Measurements from ENCODE around the gene CFAP107. TPM values are rescaled to one million over a fixed set of nuclear protein-coding genes. Genes with fewer than 3 reads are reported as not detected.
"Not testable (repeated sequence)": the region's sequence is repeated elsewhere in the genome, so short reads cannot be mapped to it uniquely, and the experiment has no call there.

CFAP107 gene
- not detected for total RNA-seq
- long read RNA-seq, result 0 reads

DNA sequence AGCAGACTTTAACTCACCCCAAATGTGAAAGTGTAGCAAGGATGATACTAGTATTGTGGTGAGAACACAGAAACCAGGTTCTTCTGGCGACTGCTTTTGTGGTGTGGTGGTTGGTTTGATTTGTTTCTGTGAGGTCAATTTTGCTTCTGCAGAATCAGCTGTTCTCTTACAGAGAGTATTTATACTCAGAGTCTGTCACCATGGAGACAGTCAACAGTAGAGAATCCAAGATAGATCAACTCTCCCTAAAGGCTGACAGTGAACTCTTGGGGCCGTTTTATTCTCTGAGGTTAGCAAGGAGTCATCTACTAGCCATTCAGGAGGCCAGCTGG lies at the start of gene CFAP107:
Gene CFAP107 (plus strand): TSS at position 209 of the 332 bp plus-strand sequence. CDS start 231 bp downstream, outside the sequence.
- DNase-seq (ENCODE audit: low spot score), result no peak
- intact Hi-C loops (cut with DNase I), result no loop called here

DNA sequence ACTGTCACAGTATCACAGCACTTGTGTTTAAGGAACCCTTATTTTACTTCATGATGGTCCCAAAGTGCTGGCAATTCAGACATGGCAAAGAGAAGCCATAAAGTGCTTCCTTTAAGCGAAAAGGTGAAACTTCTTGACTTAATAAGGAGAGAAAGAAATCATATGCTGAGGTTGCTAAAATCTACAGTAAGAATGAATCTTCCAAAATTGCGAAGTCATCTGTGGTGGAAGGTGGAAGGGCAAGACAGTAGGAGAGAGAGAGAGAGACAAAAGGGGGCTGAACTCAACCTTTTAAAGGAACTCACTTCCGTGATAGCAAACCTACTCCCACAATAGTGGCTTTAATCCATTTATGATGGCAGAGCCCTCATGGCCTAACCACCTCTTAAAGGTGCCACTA lies 49.3 kb upstream of the CFAP107 start:
- no peak for DNase-seq (ENCODE audit: low spot score)
- intact Hi-C loops (cut with DNase I), result no loop called here

DNA sequence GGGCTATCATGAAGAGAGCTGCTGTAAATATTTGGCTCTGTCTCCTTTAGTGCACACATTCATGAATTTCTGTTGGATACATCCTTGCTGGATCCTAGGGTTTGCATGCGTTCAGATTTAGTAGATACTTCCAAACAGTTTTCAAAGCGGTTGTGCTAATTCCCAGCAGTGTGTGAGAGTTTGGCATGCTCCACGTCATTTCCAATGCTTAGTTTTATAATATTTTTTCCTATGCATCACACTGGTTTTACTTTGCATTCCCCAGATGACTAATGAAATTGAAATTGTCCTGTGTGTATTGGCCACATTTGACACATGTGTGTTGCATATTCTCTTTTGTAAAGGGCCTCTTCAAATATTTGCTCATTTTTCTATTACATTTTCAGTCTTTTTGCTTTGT lies 48.6 kb upstream of the CFAP107 start:
- no peak for DNase-seq (ENCODE audit: low spot score)
- intact Hi-C loops (cut with DNase I), result no loop called here

GRCh38 chr1:12703821-12704451 lies 42.1 kb upstream of the CFAP107 start:
- intact Hi-C loops (cut with DNase I), result no loop called here
- DNase-seq (ENCODE audit: low spot score), result no peak

DNA sequence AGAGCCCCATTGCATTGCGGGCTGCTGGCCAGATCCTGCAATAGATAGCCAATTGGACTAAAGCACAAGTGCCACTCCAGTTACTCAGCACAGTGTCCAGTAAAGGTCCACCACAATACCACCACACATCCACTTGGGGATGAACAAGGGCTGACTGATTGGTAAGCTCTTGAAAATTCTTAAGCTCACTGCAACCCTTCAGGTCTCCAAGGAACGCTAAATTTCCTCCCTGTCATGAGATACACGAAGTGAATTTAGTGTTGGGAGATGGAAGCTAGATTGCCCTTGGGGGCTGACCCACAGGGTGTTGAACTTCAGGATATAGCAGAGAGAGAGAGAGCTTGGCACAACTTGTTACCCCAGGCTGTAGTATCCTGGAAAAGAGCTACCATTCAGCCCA lies 39.9 kb upstream of the CFAP107 start:
- intact Hi-C loops (cut with DNase I), result no loop called here
- no peak for DNase-seq (ENCODE audit: low spot score)

DNA sequence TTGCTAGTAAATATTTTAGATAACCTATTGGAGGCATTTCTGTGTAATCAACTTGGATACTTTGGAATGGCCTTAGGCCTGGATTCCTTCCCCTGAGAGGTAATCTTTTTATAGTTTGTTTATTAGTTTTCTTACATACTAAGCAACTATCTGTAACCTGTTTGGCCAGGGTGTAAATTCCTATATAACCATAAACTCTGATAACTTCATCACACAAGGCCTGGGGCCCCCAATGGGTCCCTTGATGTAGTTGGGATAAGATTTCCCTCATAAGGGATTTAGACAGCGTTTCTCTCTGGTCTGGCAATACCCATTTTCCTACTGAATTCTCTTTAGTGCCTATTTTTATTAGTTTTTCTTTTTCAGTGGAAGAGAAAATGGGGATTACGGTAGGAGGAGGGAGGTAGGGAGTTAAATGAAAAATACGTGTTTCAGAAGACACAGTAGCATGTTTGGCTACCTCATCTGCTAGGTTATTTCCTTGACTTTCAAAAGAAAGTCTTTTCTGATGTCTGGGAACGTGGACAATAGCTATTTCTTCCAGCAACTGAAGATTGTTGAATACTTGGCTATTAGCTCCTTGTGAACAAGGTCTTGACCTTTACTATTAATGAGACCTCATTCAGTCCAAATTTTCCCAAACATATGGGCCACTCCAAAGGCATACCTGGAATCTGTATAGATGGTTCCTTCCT lies 37.5 kb upstream of the CFAP107 start:
- intact Hi-C loops (cut with DNase I), result no loop called here
- no peak for DNase-seq (ENCODE audit: low spot score)

DNA sequence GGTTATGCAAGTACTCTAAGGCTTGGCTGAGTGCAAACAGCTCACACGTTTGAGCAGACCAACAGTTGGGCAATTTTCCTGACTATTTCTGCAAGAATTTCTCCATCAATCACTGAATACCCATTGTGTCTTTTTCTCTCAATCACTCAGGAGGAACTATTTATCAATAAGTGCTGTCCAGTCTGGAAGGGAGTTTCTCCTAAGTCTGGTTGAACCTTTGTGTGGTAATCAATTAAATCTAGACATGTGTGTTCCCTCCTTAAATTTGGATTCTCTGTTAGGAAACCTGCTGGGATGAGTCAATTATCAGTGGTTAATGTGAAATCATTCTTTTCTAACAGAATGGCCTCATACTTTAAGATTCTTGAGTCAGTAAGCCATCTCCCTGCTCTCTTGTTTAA lies 36.9 kb upstream of the CFAP107 start:
- no peak for DNase-seq (ENCODE audit: low spot score)
- intact Hi-C loops (cut with DNase I), result no loop called here

DNA sequence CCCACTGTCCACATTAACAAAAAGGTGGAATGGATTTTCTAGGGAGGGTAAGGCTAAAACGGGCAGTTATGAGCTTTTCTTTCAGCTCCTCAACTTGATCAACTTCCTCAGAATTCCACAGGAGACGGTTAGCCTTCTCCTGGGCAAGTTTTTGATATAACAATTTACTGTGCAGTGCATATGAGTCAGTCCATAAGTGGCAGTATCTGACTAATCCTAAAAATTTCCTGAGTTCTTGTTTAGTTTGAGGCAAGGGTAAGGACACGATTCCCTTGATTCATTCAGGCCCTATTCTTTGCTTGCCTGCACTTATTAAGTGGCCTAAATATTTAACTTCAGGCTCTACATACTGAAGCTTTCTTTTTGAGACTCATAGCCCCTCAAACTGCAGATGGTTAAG lies 36.3 kb upstream of the CFAP107 start:
- intact Hi-C loops (cut with DNase I), result no loop called here
- DNase-seq (ENCODE audit: low spot score), result no peak

GRCh38 chr1:12711536-12711935 lies 34.5 kb upstream of the CFAP107 start:
- no peak for DNase-seq (ENCODE audit: low spot score)
- intact Hi-C loops (cut with DNase I), result no loop called here

DNA sequence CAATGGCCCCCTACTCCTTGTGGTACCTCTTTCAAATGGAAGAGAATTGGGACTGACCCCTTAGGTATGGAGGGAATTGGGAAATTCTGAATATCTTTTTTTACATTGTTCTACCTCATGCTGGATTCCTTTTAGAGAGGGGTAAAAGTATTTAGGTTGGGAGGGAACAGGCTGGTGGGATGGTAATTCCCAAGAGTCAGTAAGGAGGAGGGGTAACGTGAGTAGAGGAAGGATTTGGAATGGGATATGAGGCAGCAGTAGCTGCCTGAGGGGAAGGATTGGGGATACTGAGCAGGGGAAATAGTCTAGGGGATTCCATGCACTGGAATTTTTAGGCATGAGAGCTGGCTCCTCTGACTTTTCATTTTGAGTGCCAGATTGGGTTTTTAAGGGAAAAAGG lies 33.9 kb upstream of the CFAP107 start:
- intact Hi-C loops (cut with DNase I), result no loop called here

DNA sequence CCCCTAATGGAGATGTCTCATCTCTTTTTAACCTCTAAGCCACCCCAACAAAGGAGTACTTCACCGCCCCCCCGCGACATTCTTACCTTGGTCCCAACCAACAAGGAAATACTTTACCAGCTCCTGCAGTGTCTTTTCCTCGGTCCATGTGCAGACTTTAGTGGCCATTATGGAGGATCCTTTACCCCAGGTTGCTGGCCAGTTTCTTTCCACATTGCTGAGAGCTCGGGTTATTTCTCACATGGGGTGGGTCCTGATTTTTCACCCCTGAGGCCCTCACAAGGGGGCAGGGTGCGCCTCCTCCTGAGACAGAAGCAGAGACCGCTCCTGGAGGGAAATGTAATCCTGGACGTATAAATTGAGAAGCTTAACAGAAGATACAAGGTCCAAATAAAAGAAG lies 33.1 kb upstream of the CFAP107 start:
- intact Hi-C loops (cut with DNase I), result no loop called here
- no peak for DNase-seq (ENCODE audit: low spot score)

More for the DNA sequence above, 33.9 kb upstream of the CFAP107 start:
- DNase-seq (ENCODE audit: low spot score), result no peak

DNA sequence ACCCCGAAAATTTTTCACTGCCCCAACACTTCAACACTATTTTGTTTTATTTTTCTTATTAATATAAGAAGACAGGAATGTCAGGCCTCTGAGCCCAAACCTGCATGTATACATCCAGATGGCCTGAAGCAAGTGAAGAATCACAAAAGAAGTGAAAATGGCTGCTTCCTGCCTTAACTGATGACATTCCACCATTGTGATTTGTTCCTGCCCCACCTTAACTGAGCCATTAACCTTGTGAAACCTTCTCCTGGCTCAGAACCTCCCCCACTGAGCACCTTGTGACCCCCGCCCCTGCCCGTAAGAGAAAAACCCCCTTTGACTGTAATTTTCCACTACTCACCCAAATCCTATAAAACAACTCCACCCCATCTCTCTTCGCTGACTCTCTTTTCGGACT lies 32.3 kb upstream of the CFAP107 start:
- DNase-seq (ENCODE audit: low spot score); intact Hi-C loops (cut with DNase I): not testable (repeated sequence)

DNA sequence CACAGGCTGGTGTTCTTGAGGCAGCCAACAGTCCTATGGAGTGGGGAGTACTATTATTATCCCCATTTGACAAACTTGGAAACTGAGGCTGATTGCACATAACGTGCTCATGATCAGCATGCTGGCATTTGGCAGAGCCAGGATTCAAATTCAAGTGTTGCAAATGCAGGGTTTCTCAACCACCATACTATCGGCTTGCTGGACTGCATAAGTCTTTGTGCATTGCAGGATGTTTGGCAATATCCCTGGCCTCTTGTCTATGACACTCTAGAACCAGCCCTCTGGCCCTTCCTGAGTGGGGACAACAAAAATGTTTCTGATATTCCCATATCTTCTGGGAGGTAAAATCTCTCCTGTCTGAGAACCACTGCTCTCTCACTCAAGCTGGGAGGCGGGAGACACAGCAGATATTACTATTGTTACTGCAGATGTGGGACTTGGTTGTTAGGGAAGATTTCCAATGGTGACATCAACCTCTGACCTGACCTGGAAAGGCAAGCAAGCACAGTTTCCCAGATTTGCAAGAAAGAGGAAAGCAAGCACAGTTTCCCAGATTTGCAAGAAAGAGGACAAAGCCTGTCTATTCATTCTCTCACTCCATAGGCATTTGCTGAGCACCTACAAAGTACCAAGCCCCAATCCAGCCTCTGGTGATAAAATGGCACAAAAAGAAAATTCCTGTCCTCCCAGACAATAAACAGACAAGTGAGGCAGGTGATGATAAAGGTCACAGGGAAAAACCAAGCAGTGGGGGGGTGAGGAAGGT lies 31.1 kb upstream of the CFAP107 start:
- no peak for DNase-seq (ENCODE audit: low spot score)
- intact Hi-C loops (cut with DNase I), result no loop called here

DNA sequence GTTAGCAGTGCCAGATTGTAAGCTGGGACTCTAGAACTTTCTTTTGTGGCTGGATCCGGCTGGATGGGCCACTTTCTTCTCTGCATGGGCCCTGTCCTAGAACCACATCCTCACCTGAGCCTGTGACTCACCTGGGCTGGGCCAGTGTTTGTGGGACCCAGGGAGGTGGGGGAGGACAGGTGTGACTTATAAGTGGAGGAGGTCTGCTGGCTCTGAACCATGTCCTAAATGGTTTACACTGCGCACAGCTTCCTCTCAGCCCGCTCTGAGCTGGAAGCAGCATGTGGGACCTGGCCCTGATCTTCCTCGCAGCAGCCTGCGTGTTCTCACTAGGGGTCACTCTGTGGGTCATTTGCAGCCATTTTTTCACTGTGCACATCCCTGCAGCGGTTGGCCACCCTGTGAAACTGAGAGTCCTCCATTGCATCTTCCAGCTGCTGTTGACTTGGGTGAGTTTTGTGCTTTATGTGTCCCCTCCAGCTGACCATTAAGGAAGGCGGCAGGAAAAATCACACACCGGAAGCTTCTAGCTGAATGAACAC lies 30.0 kb upstream of the CFAP107 start, which contains the start of gene AADACL3:
Gene AADACL3 (plus strand): TSS at position 215 of the 542 bp plus-strand sequence. CDS start 67 bp downstream, at position 282.
- intact Hi-C loops (cut with DNase I), result no loop called here
- DNase-seq (ENCODE audit: low spot score), result no peak

DNA sequence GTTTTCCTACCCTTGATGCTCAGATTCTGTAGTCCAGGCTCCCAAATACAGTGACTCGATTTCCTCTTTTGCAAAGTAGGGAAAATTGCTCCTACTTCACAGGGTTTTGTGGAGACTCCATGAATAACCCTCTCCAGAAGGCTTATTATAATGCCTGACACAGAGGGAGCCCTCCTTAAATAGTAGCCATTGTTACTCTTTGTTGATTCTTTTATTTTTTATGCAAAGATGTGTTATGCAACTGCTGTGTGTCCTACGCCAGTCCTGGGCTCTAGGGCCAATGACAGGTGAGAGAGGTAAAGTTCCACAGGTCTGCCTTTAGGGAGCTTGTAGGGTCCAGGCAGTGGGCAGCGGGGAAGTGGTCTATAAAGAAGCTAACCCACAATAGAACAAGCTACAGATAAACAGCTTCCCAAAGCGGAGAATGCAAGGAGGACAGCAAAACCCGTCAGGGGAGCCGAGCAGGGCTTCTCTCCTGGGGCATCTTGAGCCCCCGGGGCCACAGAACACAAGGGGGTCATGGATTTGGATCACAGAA lies 28.6 kb upstream of the CFAP107 start:
- DNase-seq (ENCODE audit: low spot score), result no peak
- intact Hi-C loops (cut with DNase I), result no loop called here

- no peak for DNase-seq (ENCODE audit: low spot score)
- intact Hi-C loops (cut with DNase I), result no loop called here
These were observed 23.4 kb upstream of the CFAP107 start for GRCh38 chr1:12722626-12723025.

DNA sequence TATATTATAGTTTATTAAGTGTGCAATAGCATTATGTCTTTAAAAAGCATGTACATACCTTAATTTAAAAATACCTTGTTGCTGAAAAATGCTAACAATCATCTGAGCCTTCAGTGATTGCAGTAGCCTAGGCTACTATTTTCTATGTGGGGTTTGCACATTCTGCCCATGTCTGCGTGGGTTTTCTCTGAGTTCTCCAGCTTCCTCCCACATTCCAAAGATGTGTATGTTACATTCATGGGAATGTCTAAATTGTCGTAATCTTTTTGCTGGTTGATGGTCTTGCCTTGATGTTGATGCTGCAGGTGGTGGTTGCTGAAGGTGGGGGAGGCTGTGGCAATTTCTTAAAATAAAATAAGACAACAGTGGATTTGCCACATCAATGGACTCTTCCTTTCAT lies 17.6 kb upstream of the CFAP107 start:
- intact Hi-C loops (cut with DNase I), result no loop called here

DNA sequence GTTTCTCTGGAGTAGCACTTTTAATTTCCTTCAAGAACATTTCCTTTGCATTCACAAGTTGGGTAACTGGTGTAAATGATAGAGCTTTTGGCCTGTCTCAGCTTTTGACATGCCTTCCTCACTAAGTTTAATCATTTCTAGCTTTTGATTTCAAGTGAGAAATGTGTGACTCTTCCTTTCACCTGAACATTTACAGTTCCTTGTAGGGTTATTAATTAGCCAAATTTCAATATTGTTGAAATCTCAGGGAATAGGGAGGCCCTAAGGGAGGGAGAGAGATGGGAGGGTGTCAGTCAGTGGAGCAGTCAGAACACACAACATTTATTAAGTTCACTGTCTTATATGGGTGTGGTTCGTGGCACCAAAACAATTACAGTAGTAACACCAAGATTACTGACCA lies 15.8 kb upstream of the CFAP107 start:
- intact Hi-C loops (cut with DNase I), result no loop called here
- no peak for DNase-seq (ENCODE audit: low spot score)

More for the DNA sequence above, 17.6 kb upstream of the CFAP107 start:
- no peak for DNase-seq (ENCODE audit: low spot score)

DNA sequence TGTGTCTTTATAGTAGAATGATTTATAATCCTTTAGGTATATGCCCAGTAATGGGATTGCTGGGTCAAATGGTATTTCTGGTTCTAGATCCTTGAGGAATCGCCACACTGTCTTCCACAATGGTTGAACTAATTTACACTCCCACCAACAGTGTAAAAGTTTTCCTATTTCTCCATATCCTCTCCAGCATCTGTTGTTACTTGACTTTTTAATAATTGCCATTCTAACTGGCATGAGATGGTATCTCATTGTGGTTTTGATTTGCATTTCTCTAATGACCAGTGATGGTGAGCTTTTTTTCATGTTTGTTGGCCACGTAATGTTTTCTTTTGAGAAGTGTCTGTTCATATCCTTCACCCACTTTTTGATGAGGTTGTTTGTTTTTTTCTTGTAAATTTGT lies 14.9 kb upstream of the CFAP107 start:
- DNase-seq (ENCODE audit: low spot score); intact Hi-C loops (cut with DNase I): not testable (repeated sequence)

- DNase-seq (ENCODE audit: low spot score), result no peak
- intact Hi-C loops (cut with DNase I), result no loop called here
These were observed 11.3 kb upstream of the CFAP107 start for GRCh38 chr1:12734651-12735050.
